ENCODE results near the gene PRUNE2. TPM values are rescaled to one million over a fixed set of nuclear protein-coding genes. Genes with fewer than 3 reads are reported as not detected.

PRUNE2 gene
- total RNA-seq, 2 experiments from 2014 or later: not detected

DNA sequence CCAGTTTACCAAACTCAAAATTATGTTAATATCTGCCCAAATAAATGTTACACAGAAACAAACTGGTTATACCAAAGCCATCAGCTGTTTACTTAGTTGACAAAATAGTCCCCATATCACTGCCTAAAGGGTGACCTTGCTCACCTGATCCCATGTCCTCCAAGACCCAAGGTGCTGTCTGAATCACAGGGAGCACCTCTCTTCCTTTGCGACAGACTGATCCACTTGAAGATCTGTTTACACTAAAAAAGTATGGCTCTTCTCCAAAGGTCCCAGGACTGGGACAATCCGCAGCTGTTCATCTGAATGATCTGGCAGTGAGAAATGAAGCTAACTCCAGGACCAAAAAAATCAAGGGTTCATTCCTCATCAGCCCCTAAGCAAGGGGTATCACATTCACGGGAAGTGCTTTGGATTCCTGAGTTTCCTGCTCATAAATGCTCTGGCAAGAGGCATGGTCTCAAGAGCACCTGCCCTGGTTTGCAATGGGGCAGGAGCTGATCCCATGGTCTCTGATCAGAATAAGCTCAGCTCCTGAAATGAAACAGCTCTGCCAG, 5.0 kb downstream of the PRUNE2 start:
- H3K36me3 Mint-ChIP-seq (ENCODE audit: low read depth): no peaks in the 10 kb centered on the region
- no peak for ATAC-seq (ENCODE audit: poor library complexity)
- H3K4me3 ChIP-seq (ENCODE audit: low read length): no peak overlapping the region
- peaks cover 8% of the 10 kb centered on the region in 2 experiments for H3K27me3 ChIP-seq (ENCODE audit: control insufficient read depth in 1 of 2, insufficient read depth in 2 of 2, low read length in 2 of 2)
- H3K27me3 Mint-ChIP-seq: peaks cover 54% of the 10 kb centered on the region
- ChIA-PET POLR2A (no interaction called here), CTCF (no interaction called here)
- no peak overlapping the region for H3K27ac ChIP-seq (ENCODE audit: low read depth in 1 of 2, low read length in 2 of 2)
- no peaks in the 10 kb centered on the region for H3K36me3 ChIP-seq (ENCODE audit: insufficient read depth, low read length)
- TF ChIP-seq, protein P1, sequence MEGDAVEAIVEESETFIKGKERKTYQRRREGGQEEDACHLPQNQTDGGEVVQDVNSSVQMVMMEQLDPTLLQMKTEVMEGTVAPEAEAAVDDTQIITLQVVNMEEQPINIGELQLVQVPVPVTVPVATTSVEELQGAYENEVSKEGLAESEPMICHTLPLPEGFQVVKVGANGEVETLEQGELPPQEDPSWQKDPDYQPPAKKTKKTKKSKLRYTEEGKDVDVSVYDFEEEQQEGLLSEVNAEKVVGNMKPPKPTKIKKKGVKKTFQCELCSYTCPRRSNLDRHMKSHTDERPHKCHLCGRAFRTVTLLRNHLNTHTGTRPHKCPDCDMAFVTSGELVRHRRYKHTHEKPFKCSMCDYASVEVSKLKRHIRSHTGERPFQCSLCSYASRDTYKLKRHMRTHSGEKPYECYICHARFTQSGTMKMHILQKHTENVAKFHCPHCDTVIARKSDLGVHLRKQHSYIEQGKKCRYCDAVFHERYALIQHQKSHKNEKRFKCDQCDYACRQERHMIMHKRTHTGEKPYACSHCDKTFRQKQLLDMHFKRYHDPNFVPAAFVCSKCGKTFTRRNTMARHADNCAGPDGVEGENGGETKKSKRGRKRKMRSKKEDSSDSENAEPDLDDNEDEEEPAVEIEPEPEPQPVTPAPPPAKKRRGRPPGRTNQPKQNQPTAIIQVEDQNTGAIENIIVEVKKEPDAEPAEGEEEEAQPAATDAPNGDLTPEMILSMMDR (IDR thresholded peaks at IDR 0.05): no peak
- no peaks in the 10 kb centered on the region for H3K9me3 ChIP-seq (ENCODE audit: control insufficient read depth in 1 of 2, insufficient read depth in 1 of 2, low read length in 2 of 2)
- DNase-seq: no peak
- no peaks in the 10 kb centered on the region for H3K4me1 Mint-ChIP-seq (ENCODE audit: low read depth)
- no peak overlapping the region for H3K27ac Mint-ChIP-seq
- no peaks in the 10 kb centered on the region for H3K9me3 Mint-ChIP-seq
- H3K4me1 ChIP-seq (ENCODE audit: insufficient read depth, low read length): no peaks in the 10 kb centered on the region
- intact Hi-C loops (cut with DNase I, micrococcal nuclease): no loop called here
- no peak overlapping the region for H3K4me3 Mint-ChIP-seq

DNA sequence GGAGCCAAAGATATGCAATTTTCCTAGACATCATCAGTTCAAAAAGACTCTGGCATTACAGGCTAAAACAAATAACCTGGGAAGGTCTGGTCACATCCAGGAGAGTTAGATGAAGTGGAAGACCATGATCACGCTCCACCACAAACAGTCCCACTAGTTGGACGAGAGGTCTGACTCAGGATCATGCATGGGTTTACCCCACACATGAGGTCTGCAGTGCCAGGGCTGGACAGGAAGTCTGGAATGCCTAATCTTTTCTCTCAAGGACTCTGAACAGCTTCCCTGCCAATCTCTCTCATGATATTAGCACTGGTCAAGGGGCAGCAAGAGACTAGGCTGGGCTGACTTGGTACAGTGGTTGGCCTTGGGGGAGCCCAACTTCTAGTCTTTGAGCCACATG, 7.1 kb downstream of the PRUNE2 start:
- H3K4me3 ChIP-seq (ENCODE audit: low read length): no peak overlapping the region
- POLR2A ChIA-PET: no interaction called here
- H3K27ac ChIP-seq (ENCODE audit: low read depth in 1 of 2, low read length in 2 of 2): no peak overlapping the region
- Mint-ChIP-seq H3K4me1 (ENCODE audit: low read depth) (no peaks in the 10 kb centered on the region), H3K36me3 (ENCODE audit: low read depth) (no peaks in the 10 kb centered on the region), H3K27ac (no peak overlapping the region), H3K27me3 (peaks cover 41% of the 10 kb centered on the region), H3K4me3 (no peak overlapping the region), H3K9me3 (no peaks in the 10 kb centered on the region)
- H3K36me3 ChIP-seq (ENCODE audit: insufficient read depth, low read length): no peaks in the 10 kb centered on the region
- TF ChIP-seq, protein P1 (IDR thresholded peaks at IDR 0.05): no peak
- CTCF ChIA-PET: no interaction called here
- ATAC-seq (ENCODE audit: poor library complexity): no peak
- DNase-seq: no peak
- intact Hi-C loops (cut with DNase I, micrococcal nuclease): no loop called here
- no peaks in the 10 kb centered on the region for H3K4me1 ChIP-seq (ENCODE audit: insufficient read depth, low read length)
- H3K27me3 ChIP-seq (ENCODE audit: control insufficient read depth in 1 of 2, insufficient read depth in 2 of 2, low read length in 2 of 2): no peaks in the 10 kb centered on the region
- H3K9me3 ChIP-seq (ENCODE audit: control insufficient read depth in 1 of 2, insufficient read depth in 1 of 2, low read length in 2 of 2): peaks cover 0 to 3% of the 10 kb centered on the region in 2 experiments

GRCh38 chr9:76897804-76898525, 7.9 kb downstream of the PRUNE2 start:
- Mint-ChIP-seq H3K4me3 (no peak overlapping the region), H3K27ac (no peak overlapping the region), H3K9me3 (no peaks in the 10 kb centered on the region), H3K27me3 (peaks cover 39% of the 10 kb centered on the region), H3K4me1 (ENCODE audit: low read depth) (no peaks in the 10 kb centered on the region), H3K36me3 (ENCODE audit: low read depth) (no peaks in the 10 kb centered on the region)
- CTCF ChIA-PET: no interaction called here
- H3K27ac ChIP-seq (ENCODE audit: low read depth in 1 of 2, low read length in 2 of 2): no peak overlapping the region
- H3K4me1 ChIP-seq (ENCODE audit: insufficient read depth, low read length): no peaks in the 10 kb centered on the region
- TF ChIP-seq, protein P1 (IDR thresholded peaks at IDR 0.05): no peak
- H3K9me3 ChIP-seq (ENCODE audit: control insufficient read depth in 1 of 2, insufficient read depth in 1 of 2, low read length in 2 of 2): peaks cover 0 to 3% of the 10 kb centered on the region in 2 experiments
- intact Hi-C loops (cut with DNase I, micrococcal nuclease): no loop called here
- POLR2A ChIA-PET: no interaction called here
- ATAC-seq (ENCODE audit: poor library complexity) (no peak), DNase-seq (no peak)
- H3K27me3 ChIP-seq (ENCODE audit: control insufficient read depth in 1 of 2, insufficient read depth in 2 of 2, low read length in 2 of 2): no peaks in the 10 kb centered on the region
- H3K4me3 ChIP-seq (ENCODE audit: low read length): no peak overlapping the region
- no peaks in the 10 kb centered on the region for H3K36me3 ChIP-seq (ENCODE audit: insufficient read depth, low read length)
